ENCODE measurements around the gene ARSB. TPM values are rescaled to one million over a fixed set of nuclear protein-coding genes. Genes with fewer than 3 reads are reported as not detected.

ARSB gene
- total RNA-seq, 1 experiment from 2014 or later = 11.4 TPM

DNA sequence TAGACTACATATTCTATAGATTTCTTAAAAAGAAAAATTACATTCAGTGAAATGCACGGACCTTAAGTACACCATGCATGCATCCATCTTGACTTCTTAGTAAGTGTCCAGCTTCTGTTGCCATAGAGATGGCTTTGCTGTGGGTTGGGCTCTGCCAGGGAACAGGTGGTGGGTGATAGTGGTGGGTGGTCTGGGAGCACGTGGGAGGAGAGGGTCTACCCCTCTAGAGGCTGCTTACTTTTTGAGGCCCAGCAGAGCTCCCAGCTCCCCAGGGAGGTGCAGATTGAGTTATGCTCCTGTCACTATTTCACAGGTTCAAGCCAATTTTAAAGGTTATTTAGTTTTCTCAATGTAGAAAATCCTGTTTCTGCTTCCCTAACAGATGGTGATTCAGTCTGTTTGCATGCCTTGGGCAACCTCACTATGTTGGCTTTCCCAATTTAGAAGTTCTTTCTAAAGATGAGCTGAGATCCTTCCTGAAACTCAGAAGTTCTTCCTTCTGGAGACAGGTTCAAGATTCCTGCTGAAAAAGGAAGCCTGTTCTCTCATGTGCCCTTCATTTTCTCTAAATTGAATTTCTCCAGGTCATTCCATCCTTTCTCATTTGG lies 229.2 kb downstream of the ARSB start:
- Histone ChIP-seq H3K79me2 (ENCODE audit: insufficient read depth, low read length) (no peaks in the 10 kb centered on the region), H3K23me2 (ENCODE audit: insufficient read length, low read depth, low read length, poor library complexity, severe bottlenecking) (no peaks in the 10 kb centered on the region), H4K5ac (ENCODE audit: insufficient read length, low read depth, low read length) (no peak overlapping the region), H3K9ac (ENCODE audit: extremely low read depth, insufficient read length, low read length) (no peak overlapping the region), H3K4me2 (ENCODE audit: insufficient read depth, insufficient read length, low read length) (no peak overlapping the region), H3K23ac (ENCODE audit: insufficient read length, low read depth, low read length) (no peak overlapping the region), H3K79me1 (ENCODE audit: insufficient read depth, low read depth, low read length, poor library complexity, severe bottlenecking) (no peaks in the 10 kb centered on the region), H2AK5ac (ENCODE audit: insufficient read length, low read length) (no peak overlapping the region), H2BK15ac (ENCODE audit: low read depth, low read length) (no peak overlapping the region), H3K27me3 (ENCODE audit: insufficient read depth, low read length) (no peaks in the 10 kb centered on the region), H3K4me1 (ENCODE audit: insufficient read depth, low read length) (no peaks in the 10 kb centered on the region; the same call in 1 of the 2 replicates), H4K20me1 (ENCODE audit: control insufficient read depth, insufficient read depth, insufficient read length) (no peaks in the 10 kb centered on the region), H2BK20ac (ENCODE audit: low read depth, low read length, poor library complexity, severe bottlenecking) (no peak overlapping the region), H3K27ac (ENCODE audit: insufficient read length, low read depth, low read length) (no peak overlapping the region), H3K18ac (ENCODE audit: insufficient read length, low read depth, low read length) (no peak overlapping the region), H3T11ph (ENCODE audit: low read length) (no peak overlapping the region), H3K14ac (ENCODE audit: insufficient read depth, low read length) (no peak overlapping the region), H3K56ac (ENCODE audit: insufficient read length, low read depth, low read length) (no peak overlapping the region), H4K91ac (ENCODE audit: insufficient read length, low read depth, low read length) (no peak overlapping the region), H3K4ac (ENCODE audit: low read depth, low read length) (no peak overlapping the region), H2AFZ (ENCODE audit: low read length) (no peak overlapping the region), H3K9me3 (ENCODE audit: control insufficient read depth, low read depth, low read length) (no peaks in the 10 kb centered on the region), H2BK120ac (ENCODE audit: low read depth, low read length, poor library complexity, severe bottlenecking) (no peak overlapping the region), H4K8ac (replicated peaks; ENCODE audit: insufficient read length, low read depth, low read length) (no peak overlapping the region), H2BK5ac (ENCODE audit: insufficient read length, low read length) (no peak overlapping the region), H2BK12ac (ENCODE audit: insufficient read length, low read depth, low read length) (no peak overlapping the region)
- Mint-ChIP-seq H3K4me3 (no peak overlapping the region), H3K27me3 (ENCODE audit: low read depth) (peaks cover 1% of the 10 kb centered on the region; the same call in 1 of the 2 replicates), H3K9me3 (no peaks in the 10 kb centered on the region), H3K27ac (no peak overlapping the region), H3K4me1 (peaks cover 0 to 4% of the 10 kb centered on the region in 2 experiments; a peak in 1 of 4 replicates), H3K36me3 (ENCODE audit: insufficient read depth in 1 of 3, low read depth in 3 of 3) (no peaks in the 10 kb centered on the region)
- DNase-seq = no peak
- no peak for TF ChIP-seq CTCF (conservative IDR thresholded peaks at IDR 0.05)
- WGBS (ENCODE audit: extremely low coverage, insufficient read length, low lambda C conversion rate) = no CpG with 5 or more reads among the region's 2 CpGs

Data from H9 (cell line).